B cell (primary cell): ENCODE results near the gene SLC38A6. TPM values are rescaled to one million over a fixed set of nuclear protein-coding genes. Genes with fewer than 3 reads are reported as not detected.

Experiments used
- ATAC-seq: fragments of 200-7000 bp; cut with Tn5 transposase; one replicate; pipeline ENCODE4 v1.10.0; 2021; ENCODE audit warnings: low read depth, mild to moderate bottlenecking, moderate number of reproducible peaks, moderate library complexity
- CTCF ChIA-PET: fragments of 350-600 bp; sonication (Branson Sonifier 250); formaldehyde crosslinking; loops from one replicate; lab custom pipeline; 2021; ENCODE audit warnings: antibody characterized with exemption, inconsistent platforms; lab: Charles Lee
- POLR2A ChIA-PET: fragments of 350-600 bp; sonication (Branson Sonifier 250); formaldehyde crosslinking; loops from one replicate; lab custom pipeline; 2021; ENCODE audit warnings: antibody characterized with exemption; lab: Charles Lee
- DNase-seq: peaks from one replicate; pipeline ENCODE4 v3.0.0; 2013
- H2AFZ ChIP-seq: 2 replicates; pipeline ENCODE4 v1.6.1; 2012; ENCODE audit warnings: mild to moderate bottlenecking, low read depth, low read length; ENCODE audit not compliant: insufficient read depth, poor library complexity, severe bottlenecking
- H3K27ac ChIP-seq, 2 donors: 1 replicate in 1 of 2; 2 replicates in 1 of 2; pipeline ENCODE4 v1.5.1; 2012 to 2013; ENCODE audit warnings: low read length in 2 of 2, mild to moderate bottlenecking in 2 of 2, moderate library complexity in 1 of 2
- H3K27me3 ChIP-seq, 4 experiments: fragments of 200-600 bp in 1 of 4; sonication (generic) in 1 of 4; replicated peaks in 1 of 4; 1 replicate in 2 of 4; 2 replicates in 2 of 4; pipeline versions ENCODE4 v1.6.1 to v1.7.0; 2013 to 2016; ENCODE audit warnings: low read length in 3 of 4, mild to moderate bottlenecking in 2 of 4, mixed read lengths in 1 of 4, moderate library complexity in 1 of 4; ENCODE audit not compliant: insufficient read depth in 4 of 4, control insufficient read depth in 3 of 4; ENCODE audit errors: control extremely low read depth in 1 of 4
- H3K36me3 ChIP-seq, 2 experiments: replicated peaks in 1 of 2; 1 replicate in 1 of 2; 2 replicates in 1 of 2; pipeline versions ENCODE4 v1.6.1 to v1.7.1; 2013; ENCODE audit warnings: low read length in 1 of 2; ENCODE audit not compliant: insufficient read depth in 2 of 2, control insufficient read depth in 1 of 2; ENCODE audit errors: control extremely low read depth in 1 of 2, extremely low read depth in 1 of 2
- H3K4me1 ChIP-seq, 2 donors: fragments of 200-600 bp in 1 of 2; sonication (generic) in 1 of 2; 1 replicate in 1 of 2; 2 replicates in 1 of 2; pipeline versions ENCODE4 v1.5.1 to v1.6.1; 2013 to 2017; ENCODE audit warnings: low read length in 2 of 2; ENCODE audit not compliant: control insufficient read depth in 2 of 2, insufficient read depth in 2 of 2
- H3K4me2 ChIP-seq: replicated peaks from 2 replicates; pipeline ENCODE3; 2012; ENCODE audit warnings: mild to moderate bottlenecking, low read depth, low read length; ENCODE audit not compliant: poor library complexity, severe bottlenecking
- H3K4me3 ChIP-seq, 5 experiments: fragments of 200-600 bp in 1 of 5; sonication (generic) in 1 of 5; 1 replicate in 3 of 5; 2 replicates in 2 of 5; pipeline versions ENCODE4 v1.5.1 to v1.7.0; 2011 to 2016; ENCODE audit warnings: low read length in 4 of 5, mild to moderate bottlenecking in 4 of 5, low read depth in 2 of 5, control low read depth in 1 of 5, moderate library complexity in 1 of 5; ENCODE audit not compliant: insufficient read depth in 1 of 5; ENCODE audit errors: control extremely low read depth in 1 of 5, extremely low read depth in 1 of 5
- H3K79me2 ChIP-seq: fragments of 200-600 bp; sonication (generic); one replicate; pipeline ENCODE4 v1.6.0; 2016; ENCODE audit warnings: low read length; ENCODE audit not compliant: control insufficient read depth, insufficient read depth
- H3K9ac ChIP-seq: fragments of 200-600 bp; sonication (generic); 2 replicates; pipeline ENCODE4 v1.6.1; 2017; ENCODE audit warnings: mild to moderate bottlenecking, low read length, moderate library complexity
- H3K9me3 ChIP-seq, 3 donors: one replicate each; pipeline versions ENCODE4 v1.6.1 to v1.7.1; 2013; ENCODE audit warnings: low read length in 2 of 3; ENCODE audit not compliant: control insufficient read depth in 2 of 3, insufficient read depth in 1 of 3; ENCODE audit errors: control extremely low read depth in 1 of 3
- H4K20me1 ChIP-seq: 2 replicates; pipeline ENCODE4 v1.6.0; 2012; ENCODE audit warnings: mild to moderate bottlenecking, low read length; ENCODE audit not compliant: insufficient read depth, control insufficient read depth, poor library complexity, severe bottlenecking
- H3K27ac Mint-ChIP-seq: one replicate; pipeline ENCODE4 v1.8.0; 2021; ENCODE audit warnings: mixed read lengths
- H3K27me3 Mint-ChIP-seq: one replicate; pipeline ENCODE4 v1.8.0; 2021; ENCODE audit warnings: mixed read lengths
- H3K4me1 Mint-ChIP-seq: one replicate; pipeline ENCODE4 v1.8.0; 2021; ENCODE audit warnings: mixed read lengths
- H3K4me3 Mint-ChIP-seq: one replicate; pipeline ENCODE4 v1.8.0; 2021; ENCODE audit warnings: mixed read lengths
- H3K9me3 Mint-ChIP-seq: one replicate; pipeline ENCODE4 v1.8.0; 2022; ENCODE audit warnings: mixed read lengths; ENCODE audit not compliant: insufficient read depth
- CTCF ChIP-seq: fragments of 200-600 bp; IDR thresholded peaks from one replicate; pipeline ENCODE4 v1.8.0; 2022; ENCODE audit warnings: antibody characterized with exemption, mild to moderate bottlenecking
- EZH2 ChIP-seq: IDR thresholded peaks from 2 replicates; pipeline ENCODE4 v1.6.1; 2012; ENCODE audit warnings: borderline replicate concordance, low read depth, mild to moderate bottlenecking, moderate library complexity, low read length; ENCODE audit not compliant: insufficient read depth, poor library complexity, severe bottlenecking
- WGBS: methylation state at CpG from one replicate; pipeline ENCODE4 v1.1.5; 2013; ENCODE audit warnings: missing lambda C conversion rate; ENCODE audit not compliant: insufficient coverage; 5-methylcytosine and 5-hydroxymethylcytosine counted together
- intact Hi-C: fragments of 100-400 bp; cut with micrococcal nuclease; formaldehyde crosslinking; loops from one replicate; pipeline ENCODE4 v1.10.0; 2022
- polyA plus RNA-seq: library from polyadenylated mRNA; depleted of rRNA; stranded (reverse); fragments of >200 nt; gene quantifications from 2 replicates; pipeline ENCODE4 v1.2.3, GENCODE V29; 2012
- total RNA-seq, 2 donors: library from RNA; stranded (reverse); fragments of 120-200 nt in 1 of 2; gene quantifications; 1 replicate in 1 of 2; 2 replicates in 1 of 2; pipeline versions ENCODE4 v1.2.3 to v1.2.4, GENCODE V29; 2013 to 2022

Gene SLC38A6
- total and polyA plus RNA-seq, 2 donors (not counting 1 experiment from before 2014, with no cell fraction given): 6.4 to 15.9 TPM

GRCh38 chr14:60958146-60958545 lies 22.9 kb upstream of the SLC38A6 start:
- no peaks in the 10 kb centered on the region for H3K4me1 Mint-ChIP-seq
- Histone ChIP-seq H4K20me1 (no peaks in the 10 kb centered on the region), H3K27me3 (no peaks in the 10 kb centered on the region), H3K9me3 (peaks cover 7 to 31% (median 22%) of the 10 kb centered on the region in 3 donors), H2AFZ (no peak overlapping the region), H3K4me2 (no peak overlapping the region), H3K4me3 (no peak overlapping the region), H3K4me1 (no peaks in the 10 kb centered on the region), H3K9ac (no peak overlapping the region), H3K36me3 (no peaks in the 10 kb centered on the region), H3K27ac (no peak overlapping the region), H3K79me2 (peaks cover 2% of the 10 kb centered on the region)
- ATAC-seq (no peak), DNase-seq (no peak)
- TF ChIP-seq EZH2 (no peak), CTCF (no peak)
- intact Hi-C loops: no loop called here
- H3K27ac Mint-ChIP-seq: no peak overlapping the region
- peaks cover 29% of the 10 kb centered on the region for H3K9me3 Mint-ChIP-seq
- H3K27me3 Mint-ChIP-seq: no peaks in the 10 kb centered on the region
- ChIA-PET CTCF (no interaction called here), POLR2A (no interaction called here)
- H3K4me3 Mint-ChIP-seq: no peak overlapping the region

- ATAC-seq (no peak), DNase-seq (no peak)
- peaks cover 11% of the 10 kb centered on the region for H3K9me3 Mint-ChIP-seq
- H2AFZ ChIP-seq: no peak overlapping the region
- no peak for TF ChIP-seq EZH2
- no peak for TF ChIP-seq CTCF
- H3K27ac Mint-ChIP-seq: no peak overlapping the region
- peaks cover 2% of the 10 kb centered on the region for H3K79me2 ChIP-seq
- H3K4me3 ChIP-seq: no peak overlapping the region
- H3K27me3 ChIP-seq: no peaks in the 10 kb centered on the region
- H3K27me3 Mint-ChIP-seq: no peaks in the 10 kb centered on the region
- H3K27ac ChIP-seq: no peak overlapping the region
- no peak overlapping the region for H3K9ac ChIP-seq
- peaks cover 3% of the 10 kb centered on the region for H3K4me1 Mint-ChIP-seq
- no peak overlapping the region for H3K4me3 Mint-ChIP-seq
- H3K36me3 ChIP-seq: no peaks in the 10 kb centered on the region
- no peak overlapping the region for H3K4me2 ChIP-seq
- intact Hi-C loops: no loop called here
- no CpG with 5 or more reads among the region's 2 CpGs for WGBS
- CTCF ChIA-PET: interaction anchor here (0.7 kb wide), 1 partner anchor 15 kb away, joined by 4 read pairs; no protein-coding TSS in a partner anchor
- POLR2A ChIA-PET: no interaction called here
- H3K9me3 ChIP-seq: peaks cover 0 to 8% (median 5%) of the 10 kb centered on the region in 3 donors
- no peaks in the 10 kb centered on the region for H3K4me1 ChIP-seq
- H4K20me1 ChIP-seq: no peaks in the 10 kb centered on the region
Measured at GRCh38 chr14:60963761-60964160, 17.3 kb upstream of the SLC38A6 start.
